Keratinocyte (primary cell): Measurements from ENCODE around the gene TNFSF10. TPM values are rescaled to one million over a fixed set of nuclear protein-coding genes. Genes with fewer than 3 reads are reported as not detected.

Source experiments
- DNase-seq: peaks from one replicate; pipeline ENCODE4 v3.0.0-alpha.2; 2011; ENCODE audit warnings: low read depth, missing footprints, low spot score
- FAIRE-seq: peaks from 2 replicates; lab custom pipeline; 2011; peaks lifted over from hg19 to GRCh38; lab: Jason Lieb, UNC
- H2AFZ ChIP-seq: 2 replicates; pipeline ENCODE4 v1.6.0; 2012; ENCODE audit warnings: low read length, control low read depth, inconsistent platforms; ENCODE audit not compliant: control insufficient read depth
- H3K27ac ChIP-seq: 2 replicates; pipeline ENCODE4 v1.5.1; 2011; ENCODE audit warnings: low read length; ENCODE audit not compliant: control insufficient read depth, insufficient read depth
- H3K27me3 ChIP-seq: 3 replicates; pipeline ENCODE4 v1.6.0; 2011; ENCODE audit warnings: low read length; ENCODE audit not compliant: control insufficient read depth, insufficient read depth; ENCODE audit errors: extremely low read depth
- H3K36me3 ChIP-seq, 2 experiments: 2 replicates in 1 of 2; 3 replicates in 1 of 2; pipeline ENCODE4 v1.5.1; 2011; ENCODE audit warnings: low read length in 2 of 2, mild to moderate bottlenecking in 1 of 2; ENCODE audit not compliant: control insufficient read depth in 2 of 2, insufficient read depth in 2 of 2; ENCODE audit errors: extremely low read depth in 1 of 2
- H3K4me1 ChIP-seq: 3 replicates; pipeline ENCODE4 v1.5.1; 2011; ENCODE audit warnings: low read length; ENCODE audit not compliant: control insufficient read depth, insufficient read depth; ENCODE audit errors: extremely low read depth
- H3K4me2 ChIP-seq: 3 replicates; pipeline ENCODE4 v1.6.0; 2011; ENCODE audit warnings: low read depth, low read length; ENCODE audit not compliant: control insufficient read depth, insufficient read depth; ENCODE audit errors: extremely low read depth
- H3K4me3 ChIP-seq, 3 experiments: fragments of 200-600 bp in 1 of 3; sonication (generic) in 1 of 3; 2 replicates in 2 of 3; 3 replicates in 1 of 3; pipeline ENCODE4 v1.5.1; 2011 to 2016; ENCODE audit warnings: low read length in 3 of 3, mild to moderate bottlenecking in 3 of 3, control low read depth in 2 of 3, inconsistent platforms in 1 of 3, low read depth in 1 of 3, mixed read lengths in 1 of 3, mixed run types in 1 of 3, moderate library complexity in 1 of 3; ENCODE audit not compliant: control insufficient read depth in 2 of 3, insufficient read depth in 2 of 3; ENCODE audit errors: extremely low read depth in 1 of 3
- H3K79me2 ChIP-seq: 2 replicates; pipeline ENCODE4 v1.6.0; 2012; ENCODE audit warnings: low read length; ENCODE audit not compliant: control insufficient read depth, insufficient read depth
- H3K9ac ChIP-seq: 3 replicates; pipeline ENCODE4 v1.6.0; 2011; ENCODE audit warnings: low read length; ENCODE audit not compliant: control insufficient read depth, insufficient read depth; ENCODE audit errors: extremely low read depth
- H3K9me1 ChIP-seq: 3 replicates; pipeline ENCODE4 v1.6.0; 2011; ENCODE audit warnings: low read length; ENCODE audit not compliant: control insufficient read depth, insufficient read depth; ENCODE audit errors: extremely low read depth
- H3K9me3 ChIP-seq: 2 replicates; pipeline ENCODE4 v1.5.1; 2012; ENCODE audit warnings: low read depth, low read length; ENCODE audit not compliant: control insufficient read depth
- H4K20me1 ChIP-seq: 3 replicates; pipeline ENCODE4 v1.6.0; 2011; ENCODE audit warnings: low read length; ENCODE audit not compliant: control insufficient read depth, insufficient read depth; ENCODE audit errors: extremely low read depth
- EZH2 ChIP-seq: IDR thresholded peaks from one replicate; pipeline ENCODE4 v1.6.1; 2012; ENCODE audit warnings: inconsistent platforms, mild to moderate bottlenecking, low read length, moderate library complexity
- dilution Hi-C: fragments of 300-500 bp; cut with MboI; formaldehyde crosslinking; loops from one replicate; pipeline ENCODE4 v1.7.0; 2020; ENCODE audit warnings: low sequenced_read_pairs; ENCODE audit not compliant: extremely low pct_ligation_motif_present
- polyA plus RNA-seq, 5 experiments: library from polyadenylated mRNA; depleted of rRNA in 3 of 5; stranded (reverse) in 3 of 5; stranded (forward) in 1 of 5; unstranded in 1 of 5; fragments of >200 nt; gene quantifications; 1 replicate in 1 of 5; 2 replicates in 3 of 5; 3 replicates in 1 of 5; pipeline versions ENCODE4 v1.2.1 to v1.2.3, GENCODE V29; 2011 to 2012; ENCODE audit warnings: missing spikeins in 2 of 5, low read depth in 1 of 5, low replicate concordance in 1 of 5
- TF ChIP-seq, protein P1 (sequence below), 3 experiments: IDR thresholded peaks in 1 of 3; conservative IDR thresholded peaks in 1 of 3; optimal IDR thresholded peaks in 1 of 3; 2 replicates in 2 of 3; 3 replicates in 1 of 3; pipeline versions ENCODE3 to v1.5.1; 2011; ENCODE audit warnings: low read length in 3 of 3, mild to moderate bottlenecking in 3 of 3, moderate library complexity in 2 of 3, control low read depth in 1 of 3, inconsistent platforms in 1 of 3; ENCODE audit not compliant: insufficient read depth in 2 of 3; ENCODE audit errors: extremely low read depth in 1 of 3

The TNFSF10 gene
- polyA plus RNA-seq, 1 donor (not counting 4 experiments of a cell fraction or from before 2014, with no cell fraction given) = 21.7 TPM

DNA sequence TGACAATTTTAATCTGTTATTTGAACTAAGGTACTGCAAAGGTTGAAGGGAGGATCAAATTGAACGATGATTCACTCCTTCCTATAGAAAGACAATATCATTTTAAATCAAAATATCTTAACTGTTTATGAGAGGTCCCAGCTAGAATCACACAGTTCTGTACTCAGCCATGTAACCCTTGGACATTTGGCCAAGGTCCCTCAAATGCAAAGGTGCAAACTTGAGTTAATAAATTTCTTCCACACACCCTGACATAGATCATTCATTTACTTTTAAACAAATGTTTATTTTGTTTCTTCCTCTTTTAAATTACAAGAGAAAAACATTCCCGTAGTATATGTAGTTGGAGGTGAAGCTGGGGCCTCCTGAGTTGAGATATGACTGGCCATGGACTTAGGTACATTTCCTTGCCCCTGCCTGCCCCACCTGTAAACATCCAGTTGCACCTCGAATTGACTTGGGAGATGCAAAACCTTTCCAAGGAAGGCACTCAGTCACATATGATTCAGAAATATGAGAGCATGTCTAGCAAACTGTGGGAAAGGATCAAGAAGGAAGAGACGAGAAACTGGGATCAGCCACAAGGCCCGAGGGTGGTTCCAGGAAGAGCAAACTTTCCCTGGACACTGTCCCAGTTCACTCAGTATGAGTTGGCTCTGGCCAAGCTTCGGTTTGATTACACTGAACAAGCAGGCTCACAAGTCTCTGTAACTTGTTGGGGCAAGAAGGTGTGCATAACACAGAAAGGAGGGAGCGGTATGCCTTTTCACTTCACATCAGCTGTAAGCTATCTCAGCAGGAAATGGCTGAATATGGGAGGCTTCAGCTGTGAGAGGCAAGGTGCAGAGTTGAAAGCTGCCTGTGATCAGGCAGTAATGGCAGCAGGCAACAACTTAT, 6.7 kb downstream of the TNFSF10 start:
- FAIRE-seq (peak; percentile 100), DNase-seq (peak; percentile 92)
- peak overlapping the region; percentile 97 for H3K27ac ChIP-seq
- peak overlapping the region; percentile 88 for H2AFZ ChIP-seq
- H3K9me3 ChIP-seq = no peaks in the 10 kb centered on the region
- no peaks in the 10 kb centered on the region for H3K27me3 ChIP-seq
- H3K79me2 ChIP-seq = no peaks in the 10 kb centered on the region
- TF ChIP-seq EZH2 = no peak
- TF ChIP-seq, protein P1, sequence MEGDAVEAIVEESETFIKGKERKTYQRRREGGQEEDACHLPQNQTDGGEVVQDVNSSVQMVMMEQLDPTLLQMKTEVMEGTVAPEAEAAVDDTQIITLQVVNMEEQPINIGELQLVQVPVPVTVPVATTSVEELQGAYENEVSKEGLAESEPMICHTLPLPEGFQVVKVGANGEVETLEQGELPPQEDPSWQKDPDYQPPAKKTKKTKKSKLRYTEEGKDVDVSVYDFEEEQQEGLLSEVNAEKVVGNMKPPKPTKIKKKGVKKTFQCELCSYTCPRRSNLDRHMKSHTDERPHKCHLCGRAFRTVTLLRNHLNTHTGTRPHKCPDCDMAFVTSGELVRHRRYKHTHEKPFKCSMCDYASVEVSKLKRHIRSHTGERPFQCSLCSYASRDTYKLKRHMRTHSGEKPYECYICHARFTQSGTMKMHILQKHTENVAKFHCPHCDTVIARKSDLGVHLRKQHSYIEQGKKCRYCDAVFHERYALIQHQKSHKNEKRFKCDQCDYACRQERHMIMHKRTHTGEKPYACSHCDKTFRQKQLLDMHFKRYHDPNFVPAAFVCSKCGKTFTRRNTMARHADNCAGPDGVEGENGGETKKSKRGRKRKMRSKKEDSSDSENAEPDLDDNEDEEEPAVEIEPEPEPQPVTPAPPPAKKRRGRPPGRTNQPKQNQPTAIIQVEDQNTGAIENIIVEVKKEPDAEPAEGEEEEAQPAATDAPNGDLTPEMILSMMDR (optimal IDR thresholded peaks at IDR 0.05 in 1 of 3, IDR thresholded peaks at IDR 0.05 in 1 of 3, conservative IDR thresholded peaks at IDR 0.05 in 1 of 3; ENCODE audit: extremely low read depth in 1 of 3, insufficient read depth in 2 of 3, low read length in 3 of 3) = no peak
- peaks cover 48% of the 10 kb centered on the region for H3K4me1 ChIP-seq
- H3K9ac ChIP-seq = peak overlapping the region; percentile 76
- H3K4me3 ChIP-seq = peak overlapping the region in 2 of 3 experiments; percentile 6 to 44
- H3K4me2 ChIP-seq = peak overlapping the region; percentile 84
- H3K36me3 ChIP-seq = peaks cover 0 to 6% of the 10 kb centered on the region in 2 experiments
- H3K9me1 ChIP-seq = no peaks in the 10 kb centered on the region
- no peaks in the 10 kb centered on the region for H4K20me1 ChIP-seq
- dilution Hi-C loops = no loop called here

DNA sequence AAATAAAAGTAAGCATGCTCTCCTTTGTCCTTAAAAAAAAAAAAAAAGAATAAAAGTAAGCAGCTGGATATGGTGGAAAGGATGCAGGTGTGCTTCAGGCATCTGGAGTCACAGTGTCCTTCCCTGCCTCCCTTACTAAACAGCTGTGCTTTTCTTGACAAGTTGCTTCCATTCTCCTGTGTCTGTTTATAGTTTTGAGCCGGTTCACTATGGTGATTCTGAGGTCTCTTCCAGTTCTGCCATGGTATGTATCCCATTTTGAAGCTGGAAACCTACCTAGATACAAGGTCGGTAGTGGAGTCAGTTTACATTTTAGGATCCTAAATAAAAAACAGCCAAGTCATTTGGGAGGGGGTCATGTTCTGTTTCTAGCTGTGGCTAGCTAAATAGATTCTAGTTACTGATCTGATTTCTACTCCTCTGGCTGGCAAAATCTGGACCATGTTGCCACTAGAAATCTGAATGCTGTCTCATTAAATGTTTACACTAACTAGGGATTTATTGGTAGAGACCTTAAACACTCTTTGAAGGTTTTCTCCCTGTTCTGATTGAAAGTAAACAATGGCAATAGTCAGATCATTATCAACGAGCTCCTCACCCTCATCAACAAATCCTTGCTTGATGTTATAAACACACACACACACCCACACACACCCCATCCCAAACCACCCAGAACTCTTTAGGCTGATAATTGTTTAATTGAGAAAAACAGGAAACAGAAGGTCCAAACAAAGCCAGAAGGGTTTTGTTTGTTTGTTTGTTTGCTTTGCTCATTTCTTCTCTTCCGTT, 7.9 kb downstream of the TNFSF10 start:
- peak overlapping the region; percentile 4 for H2AFZ ChIP-seq
- TF ChIP-seq, protein P1 (optimal IDR thresholded peaks at IDR 0.05 in 1 of 3, IDR thresholded peaks at IDR 0.05 in 1 of 3, conservative IDR thresholded peaks at IDR 0.05 in 1 of 3; ENCODE audit: extremely low read depth in 1 of 3, insufficient read depth in 2 of 3, low read length in 3 of 3) = no peak
- TF ChIP-seq EZH2 = no peak
- DNase-seq (no peak), FAIRE-seq (no peak)
- H4K20me1 ChIP-seq = no peaks in the 10 kb centered on the region
- peak overlapping the region; percentile 2 for H3K4me2 ChIP-seq
- H3K27me3 ChIP-seq = no peaks in the 10 kb centered on the region
- peak overlapping the region; percentile 18 for H3K9ac ChIP-seq
- no peaks in the 10 kb centered on the region for H3K9me3 ChIP-seq
- no peak overlapping the region for H3K4me3 ChIP-seq
- no peaks in the 10 kb centered on the region for H3K79me2 ChIP-seq
- peaks cover 0 to 6% of the 10 kb centered on the region in 2 experiments for H3K36me3 ChIP-seq
- H3K9me1 ChIP-seq = no peaks in the 10 kb centered on the region
- H3K4me1 ChIP-seq = peaks cover 43% of the 10 kb centered on the region
- peak overlapping the region; percentile 97 for H3K27ac ChIP-seq
- dilution Hi-C loops = no loop called here
